HG03139 (cell line): ENCODE measurements around the gene RAVER2.
"Not testable (repeated sequence)": the region's sequence is repeated elsewhere in the genome, so short reads cannot be mapped to it uniquely, and the experiment has no call there.

Experiments
- ATAC-seq: cut with Tn5 transposase; IDR thresholded peaks from one replicate; pipeline ENCODE4 v1.9.1; 2021; ENCODE audit not compliant: unreplicated experiment

Gene RAVER2

DNA sequence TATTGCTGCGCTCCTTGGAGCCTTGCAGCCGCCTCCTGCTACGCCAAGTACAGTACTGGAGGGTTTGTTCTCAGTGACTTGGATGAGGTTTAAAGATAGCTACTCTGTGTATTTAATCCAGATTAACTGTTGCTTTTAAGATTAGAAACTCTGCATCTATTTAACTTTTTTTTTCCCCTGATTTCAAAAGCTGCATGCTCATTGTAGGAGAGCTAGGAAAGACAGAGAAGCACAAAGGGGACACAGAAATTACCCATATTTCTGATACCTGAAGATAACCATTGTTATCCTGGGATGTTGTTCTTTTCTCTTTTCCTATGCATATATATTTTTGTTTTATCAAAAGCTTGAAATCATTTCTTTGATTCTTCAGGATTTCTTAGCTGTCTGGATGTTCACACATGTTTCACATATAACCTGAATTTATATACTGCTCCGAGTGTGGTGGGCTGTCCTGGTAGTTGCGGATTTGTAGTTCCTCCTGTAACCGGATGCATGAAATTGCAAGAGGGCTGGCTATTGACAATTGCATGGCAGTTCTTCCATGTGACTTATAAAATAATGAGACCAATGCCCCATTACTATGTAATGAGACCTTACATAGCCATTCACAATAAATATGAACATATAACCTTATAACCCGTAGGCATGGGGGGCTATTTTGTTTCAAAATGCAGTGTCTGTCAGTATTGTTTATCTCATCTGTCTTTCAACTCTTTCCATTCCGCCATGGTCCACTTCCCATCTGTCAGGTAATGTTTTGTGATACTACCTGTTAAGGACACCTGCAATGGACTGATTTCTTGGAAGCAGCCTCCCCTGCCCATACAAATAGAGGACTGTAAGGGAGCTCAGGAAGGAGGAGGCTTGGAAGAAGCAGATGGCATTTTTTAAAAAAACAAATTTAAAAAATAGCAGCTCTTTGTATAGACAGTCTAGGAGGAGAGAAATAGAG lies 1.4 kb downstream of the RAVER2 start:
- ATAC-seq, result no peak

DNA sequence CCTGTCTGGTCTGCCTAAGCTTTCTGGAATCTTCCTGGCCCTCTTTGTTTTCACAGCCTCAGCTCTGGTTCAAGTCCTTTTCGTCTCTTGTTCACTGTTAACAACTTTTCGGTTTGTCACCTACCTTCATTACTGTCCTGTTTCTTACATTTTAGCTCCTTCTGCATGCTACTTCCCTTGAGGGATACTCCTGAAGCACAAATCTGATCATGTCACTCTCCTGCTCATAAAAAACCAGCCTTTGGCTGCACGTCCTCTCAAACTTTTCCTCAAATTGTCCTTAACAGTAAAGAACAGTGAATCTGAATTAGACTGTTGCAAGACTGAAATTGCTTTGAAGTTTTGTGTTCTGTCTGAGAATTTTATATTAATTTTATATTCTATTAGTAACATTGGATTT lies 3.3 kb downstream of the RAVER2 start:
- ATAC-seq, result no peak

DNA sequence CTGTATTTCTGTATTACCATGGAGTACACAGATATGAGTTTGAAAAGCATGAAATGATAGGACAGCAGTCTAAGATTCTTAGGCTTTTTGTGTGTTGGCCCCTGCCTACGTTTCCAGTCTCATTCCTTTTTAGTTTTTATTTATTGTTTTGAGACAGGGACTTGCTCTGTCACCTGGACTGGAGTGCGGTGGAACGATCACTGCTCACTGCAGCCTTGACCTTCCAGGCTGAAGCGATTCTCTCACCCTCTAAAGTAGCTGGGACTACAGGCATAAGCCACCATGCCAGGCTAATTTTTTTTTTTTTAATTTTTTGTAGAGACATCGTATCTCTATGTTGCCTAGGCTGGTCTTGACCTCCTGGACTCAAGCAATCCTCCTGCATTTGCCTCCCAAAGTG lies 3.8 kb downstream of the RAVER2 start:
- no peak for ATAC-seq

DNA sequence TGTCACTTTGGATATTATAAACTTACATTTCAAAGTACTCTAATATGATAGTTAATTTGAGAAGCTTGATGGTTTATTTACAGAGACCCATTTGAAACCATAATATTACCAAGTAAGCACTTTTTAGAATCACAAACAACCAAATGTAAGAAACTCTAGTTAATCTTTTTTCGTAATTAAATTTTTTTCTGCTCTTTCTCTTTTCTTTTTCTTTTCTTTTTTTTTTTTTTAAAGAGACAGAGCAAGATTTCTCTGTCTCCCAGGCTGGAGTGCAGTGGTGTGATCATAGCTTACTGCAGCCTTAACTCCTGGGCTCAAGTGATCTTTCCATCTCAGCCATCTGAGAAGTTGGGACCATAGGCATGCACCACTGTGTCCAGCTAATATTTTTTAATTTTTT lies 5.2 kb downstream of the RAVER2 start:
- ATAC-seq, result no peak

DNA sequence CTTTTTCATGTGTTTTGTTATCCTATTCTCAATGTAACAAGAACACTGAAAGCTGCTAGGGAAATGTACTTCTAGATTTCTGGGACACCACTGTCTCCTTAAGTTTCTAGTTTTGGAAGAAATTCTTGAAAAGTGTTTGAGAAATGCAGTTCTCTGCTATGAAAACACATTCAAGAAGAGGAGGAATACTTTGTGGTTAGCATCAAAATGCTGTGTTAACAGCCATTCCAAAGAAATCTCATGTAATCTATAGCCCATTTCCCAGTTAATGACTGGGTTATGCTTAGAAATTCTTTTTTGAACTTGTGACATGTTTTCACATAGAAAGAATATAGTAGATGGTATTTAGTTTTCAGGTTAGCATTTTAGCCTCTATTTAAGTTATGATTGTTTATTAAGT lies 6.0 kb downstream of the RAVER2 start:
- ATAC-seq, result no peak

DNA sequence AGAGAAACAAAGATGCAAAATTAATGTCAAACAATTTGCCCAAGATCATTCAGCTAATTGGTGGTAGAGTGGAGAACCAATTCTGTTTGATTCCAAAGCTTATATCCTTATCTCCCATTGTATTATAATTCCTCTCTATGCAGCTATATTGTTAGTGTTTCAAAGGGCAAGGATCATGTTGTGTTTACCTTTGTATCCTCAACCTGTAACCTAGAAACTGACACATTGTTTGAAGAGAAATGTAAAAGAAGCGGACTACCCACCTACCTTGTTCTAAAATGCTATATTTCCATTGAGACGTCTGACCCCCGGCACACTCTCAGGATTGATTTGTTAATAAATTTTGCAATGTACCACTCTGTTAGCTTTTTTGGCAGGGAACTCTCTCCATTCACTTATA lies 9.3 kb downstream of the RAVER2 start:
- ATAC-seq, result no peak

DNA sequence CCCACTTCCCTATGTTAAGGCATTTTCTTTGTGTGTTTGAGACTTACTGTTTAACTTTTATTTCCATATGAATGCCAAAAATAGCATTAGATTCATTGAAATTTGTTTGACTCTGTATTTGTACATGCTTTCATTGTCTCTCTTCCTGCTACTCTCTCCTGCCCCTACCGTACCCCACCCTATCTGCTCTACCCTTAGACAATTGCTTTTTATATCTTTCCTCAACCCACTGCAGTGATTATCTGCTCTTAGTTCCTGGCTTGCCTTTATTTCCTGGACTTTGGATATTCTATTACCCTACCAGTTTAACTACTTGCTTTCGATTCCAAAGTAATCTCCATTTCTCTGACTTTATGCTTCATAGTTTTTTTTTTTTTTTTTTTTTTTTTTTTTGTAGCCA lies 10.5 kb downstream of the RAVER2 start:
- no peak for ATAC-seq

DNA sequence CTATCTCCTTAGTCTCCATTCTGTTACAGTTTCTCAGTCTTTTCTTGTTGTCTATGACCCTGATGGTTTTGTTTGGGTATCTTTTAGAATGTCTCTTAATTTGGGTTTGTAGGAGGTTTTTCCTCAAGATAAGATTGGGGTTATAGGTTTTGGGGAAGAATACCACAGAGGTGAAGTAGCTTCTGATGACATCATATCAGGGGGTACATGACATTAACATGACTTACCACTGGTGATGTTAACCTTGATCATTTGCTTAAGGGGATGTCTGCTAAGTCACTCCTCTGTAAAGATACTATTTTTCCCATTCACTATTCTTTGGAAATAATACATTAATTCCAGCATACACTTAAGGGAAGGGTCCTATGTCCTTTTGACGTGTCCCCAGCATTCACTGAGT lies 11.9 kb downstream of the RAVER2 start:
- no peak for ATAC-seq

DNA sequence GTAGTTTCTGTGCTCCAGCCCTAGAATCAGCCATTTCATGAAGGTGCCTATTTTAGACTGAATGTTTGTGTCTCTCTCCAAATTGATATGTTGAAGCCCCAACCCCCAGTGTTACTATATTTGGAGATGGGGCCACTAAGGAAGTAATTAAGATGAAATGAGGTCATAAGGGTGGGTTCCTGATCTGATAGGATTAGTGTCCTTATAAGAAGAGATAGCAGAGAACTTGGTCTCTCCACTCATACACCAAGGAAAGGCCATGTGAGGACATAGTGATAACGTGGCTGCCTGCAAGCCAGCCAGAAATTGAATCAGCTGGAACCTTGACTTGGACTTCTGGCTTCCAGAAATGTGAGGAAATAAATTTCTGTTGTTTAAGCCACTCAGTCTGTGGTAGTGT lies 12.3 kb downstream of the RAVER2 start:
- ATAC-seq, result no peak

DNA sequence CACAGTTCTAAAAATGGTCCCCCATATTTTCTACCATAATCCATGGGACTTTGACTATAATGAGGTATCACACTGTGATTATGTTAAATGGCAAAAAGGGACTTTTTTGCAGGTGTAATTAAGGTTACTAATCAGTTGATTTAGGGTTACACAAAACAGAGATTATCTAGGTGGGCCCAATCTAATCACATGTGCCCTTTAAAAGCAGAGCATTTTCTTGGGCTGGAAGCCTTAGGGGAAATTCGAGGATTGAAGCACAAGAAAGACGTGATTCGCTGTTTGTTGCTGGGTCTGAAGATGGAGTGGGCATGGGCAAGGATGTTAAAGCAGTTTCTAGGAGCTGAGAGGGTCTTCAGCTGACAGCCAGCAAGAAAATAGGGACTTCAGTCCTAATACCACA lies 13.4 kb downstream of the RAVER2 start:
- no peak for ATAC-seq

DNA sequence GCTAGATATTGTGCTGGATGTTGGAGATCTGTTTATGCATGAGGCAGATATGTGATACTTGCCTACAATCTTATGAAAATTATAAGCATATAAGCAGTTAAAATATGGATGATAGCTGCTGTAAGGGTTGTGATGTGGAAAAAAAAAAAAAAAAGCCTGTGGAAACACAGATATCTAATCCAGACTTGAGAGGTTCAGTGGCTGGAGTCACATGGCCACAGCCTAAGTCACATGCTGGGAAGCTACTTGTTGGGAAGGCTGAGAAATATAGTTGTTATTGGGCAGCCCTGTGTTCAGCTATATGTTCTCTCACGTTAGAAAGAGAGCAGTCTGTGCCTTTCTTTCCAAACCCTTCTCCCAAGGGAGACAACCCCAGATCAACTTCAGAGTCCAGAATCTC lies 15.1 kb downstream of the RAVER2 start:
- ATAC-seq, result no peak

DNA sequence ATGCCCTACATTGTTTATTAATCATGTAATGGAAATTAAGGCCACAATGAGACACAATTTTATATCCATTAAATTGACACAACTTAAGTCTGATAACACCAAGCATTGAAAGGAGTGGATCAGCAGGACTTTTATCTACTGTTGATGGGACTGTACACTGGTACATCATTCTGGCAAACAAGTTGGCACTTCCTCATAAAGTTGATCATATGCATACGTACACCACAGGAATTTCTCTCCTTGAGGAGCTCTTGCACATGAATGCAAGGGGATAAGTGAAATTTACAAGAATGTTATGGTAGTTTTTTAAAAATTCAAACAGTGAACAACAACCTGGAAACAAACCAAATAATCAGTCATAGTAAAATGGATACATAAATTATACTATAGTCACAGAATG lies 20.1 kb downstream of the RAVER2 start:
- no peak for ATAC-seq

DNA sequence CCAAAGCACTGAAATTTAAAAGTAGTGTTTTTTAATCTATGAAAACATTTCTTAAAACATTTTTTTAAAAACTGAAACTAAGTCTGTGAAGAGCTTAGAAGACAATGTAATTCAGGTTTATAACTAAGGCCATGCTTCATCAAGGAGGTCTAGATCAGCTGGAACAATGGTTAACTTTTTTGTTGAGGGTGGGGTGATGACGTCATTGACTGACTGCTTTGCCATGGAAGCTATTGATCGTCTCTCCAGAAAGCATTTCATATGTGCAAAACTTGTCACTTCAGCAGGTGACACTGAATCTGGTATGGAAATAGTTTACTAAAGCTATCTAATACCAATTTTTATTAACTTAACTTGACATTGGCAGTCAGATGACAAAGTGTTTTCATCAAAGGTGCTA lies 21.0 kb downstream of the RAVER2 start:
- no peak for ATAC-seq

DNA sequence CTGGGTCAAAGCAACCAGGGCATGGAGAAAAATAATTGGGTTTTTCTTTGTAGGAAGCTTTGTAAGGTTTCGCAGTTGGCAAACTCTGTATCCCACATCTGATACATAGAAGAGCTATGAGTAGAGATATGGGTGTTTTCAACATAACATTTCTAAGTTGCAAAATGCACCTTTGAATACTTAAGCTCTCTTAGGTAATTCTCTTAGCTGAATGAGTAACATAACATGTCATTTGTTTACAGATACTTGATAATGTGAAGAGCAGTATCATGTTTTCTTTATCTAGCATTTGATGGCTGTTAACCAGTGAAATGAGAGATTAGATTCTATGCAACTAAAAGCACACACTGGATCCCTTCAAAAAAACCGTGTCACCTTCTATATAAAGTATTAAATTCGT lies 21.6 kb downstream of the RAVER2 start:
- ATAC-seq, result no peak

DNA sequence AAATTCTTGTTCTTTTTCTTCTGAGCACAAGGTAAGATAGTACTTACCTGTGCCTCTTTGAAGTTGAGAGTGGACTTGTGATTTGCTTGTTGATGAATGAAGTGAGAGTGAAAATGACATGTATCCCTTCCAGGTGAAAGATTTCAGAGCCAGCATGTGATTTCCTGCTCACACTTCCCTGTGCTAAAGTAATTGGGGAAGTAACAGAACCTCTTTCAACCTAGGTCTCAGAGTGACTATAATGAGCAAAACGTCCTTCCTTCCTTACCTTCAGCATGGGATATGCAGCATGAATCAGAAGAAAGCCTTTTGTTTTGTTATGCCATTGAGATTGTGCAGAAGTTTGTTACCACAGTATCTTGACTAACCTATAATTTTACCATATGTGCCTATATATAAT lies 24.6 kb downstream of the RAVER2 start:
- no peak for ATAC-seq

DNA sequence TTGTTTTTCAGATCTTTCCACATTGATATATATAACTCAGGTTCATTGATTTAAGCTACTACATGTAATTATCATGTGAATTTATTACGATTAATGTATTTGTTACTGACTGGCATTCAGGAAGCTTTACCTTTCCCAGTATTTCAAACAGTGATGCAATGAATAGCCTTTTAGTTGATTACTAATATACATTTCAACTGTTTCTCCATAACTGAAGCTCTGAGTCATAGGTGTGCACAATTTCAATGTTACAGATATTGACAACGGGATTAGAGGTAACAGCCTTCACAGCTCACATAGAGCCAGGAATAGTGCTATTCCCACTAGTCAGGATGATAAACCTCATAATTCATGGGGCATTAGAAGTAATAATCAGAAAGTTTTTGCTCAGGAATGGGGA lies 25.1 kb downstream of the RAVER2 start:
- no peak for ATAC-seq

DNA sequence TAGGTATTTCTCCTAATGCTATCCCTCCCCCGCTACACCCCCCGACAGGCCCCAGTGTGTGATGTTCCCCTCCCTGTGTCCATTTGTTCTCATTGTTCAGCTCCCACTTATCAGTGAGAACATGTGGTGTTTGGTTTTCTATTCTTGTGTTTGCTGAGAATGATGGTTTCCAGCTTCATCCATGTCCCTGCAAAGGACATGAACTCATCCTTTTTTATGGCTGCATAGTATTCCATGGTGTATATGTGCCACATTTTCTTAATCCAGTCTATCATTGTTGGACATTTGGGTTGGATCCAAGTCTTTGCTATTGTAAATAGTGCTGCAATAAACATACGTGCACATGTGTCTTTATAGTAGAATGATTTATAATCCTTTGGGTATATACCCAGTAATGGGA lies 28.4 kb downstream of the RAVER2 start:
- not testable (repeated sequence) for ATAC-seq

DNA sequence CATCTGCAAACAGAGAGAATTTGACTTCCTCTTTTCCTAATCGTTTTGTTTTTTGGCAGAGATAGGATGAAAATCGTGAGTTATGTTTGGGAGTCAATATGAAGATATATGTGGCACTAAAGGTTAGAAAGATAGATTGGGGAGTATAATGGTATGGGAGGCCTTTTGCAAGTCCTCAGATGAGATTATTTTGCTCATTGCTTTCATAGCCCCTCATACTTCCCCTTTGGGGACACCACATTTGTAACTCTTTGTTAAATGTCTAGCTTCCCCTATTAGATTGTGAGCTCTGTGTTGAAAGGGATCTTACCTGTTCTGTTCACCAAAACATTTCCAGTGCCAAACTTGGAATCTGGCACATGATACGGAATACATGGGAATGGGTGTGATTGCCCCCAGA lies 30.2 kb downstream of the RAVER2 start:
- no peak for ATAC-seq

DNA sequence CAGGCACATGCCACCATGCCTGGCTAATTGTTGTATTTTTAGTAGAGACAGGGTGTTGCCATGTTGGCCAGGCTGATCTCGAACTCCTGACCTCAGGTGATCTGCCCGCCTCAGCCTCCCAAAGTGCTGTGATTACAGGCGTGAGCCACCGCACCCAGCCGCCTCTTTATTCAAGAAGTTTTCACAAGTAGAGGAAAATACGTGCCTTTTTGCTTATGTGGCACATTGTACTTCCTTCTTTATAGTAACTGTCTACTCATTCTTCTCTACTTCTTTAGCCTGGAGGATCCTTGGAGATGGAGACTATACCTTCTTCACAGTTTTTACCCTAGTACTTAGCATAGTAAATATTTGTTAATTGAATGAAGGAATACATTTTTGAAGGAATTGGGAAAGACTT lies 37.2 kb downstream of the RAVER2 start:
- ATAC-seq, result not testable (repeated sequence)

DNA sequence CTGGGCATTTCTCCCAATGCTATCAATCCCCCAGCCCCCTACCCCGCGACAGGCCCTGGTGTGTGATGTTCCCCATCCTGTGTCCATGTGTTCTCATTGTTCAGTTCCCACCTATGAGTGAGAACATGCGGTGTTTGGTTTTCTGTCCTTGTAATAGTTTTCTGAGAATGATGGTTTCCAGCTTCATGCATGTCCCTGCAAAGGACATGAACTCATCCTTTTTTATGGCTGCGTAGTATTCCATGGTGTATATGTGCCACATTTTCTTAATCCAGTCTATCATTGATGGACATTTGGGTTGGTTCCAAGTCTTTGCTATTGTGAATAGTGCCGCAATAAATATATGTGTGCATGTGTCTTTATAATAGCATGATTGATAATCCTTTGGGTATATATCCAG lies 38.0 kb downstream of the RAVER2 start:
- ATAC-seq, result not testable (repeated sequence)

DNA sequence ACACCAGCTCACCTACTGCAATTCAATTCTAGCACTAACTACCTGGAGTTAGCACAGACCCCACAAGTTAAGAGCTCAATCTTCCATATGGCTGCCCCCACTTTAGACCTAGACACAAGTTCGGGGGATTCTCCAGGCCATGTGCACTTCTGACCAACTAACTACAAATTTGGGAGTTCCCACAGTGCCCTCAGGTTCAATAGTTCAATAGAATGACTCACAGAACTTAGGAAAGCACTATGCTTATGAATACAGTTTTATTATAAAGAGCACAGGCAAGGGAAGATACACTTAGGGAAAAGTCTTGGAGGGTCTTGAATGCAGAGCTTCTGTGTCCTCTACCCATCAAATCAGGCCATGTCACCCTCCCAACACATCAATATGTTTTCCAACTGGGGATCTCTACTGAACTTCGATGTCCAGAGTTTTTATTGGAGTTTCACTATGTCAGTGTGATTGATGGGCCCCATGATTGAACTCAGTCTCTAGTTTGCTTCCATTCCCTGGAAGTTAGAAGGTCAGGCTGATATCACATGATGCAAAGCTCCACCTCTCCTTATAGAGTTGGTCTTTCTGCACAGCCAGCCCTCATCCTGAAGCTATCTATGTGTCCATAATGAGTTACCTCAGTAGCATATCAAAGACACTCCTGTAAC lies 46.1 kb downstream of the RAVER2 start:
- no peak for ATAC-seq

DNA sequence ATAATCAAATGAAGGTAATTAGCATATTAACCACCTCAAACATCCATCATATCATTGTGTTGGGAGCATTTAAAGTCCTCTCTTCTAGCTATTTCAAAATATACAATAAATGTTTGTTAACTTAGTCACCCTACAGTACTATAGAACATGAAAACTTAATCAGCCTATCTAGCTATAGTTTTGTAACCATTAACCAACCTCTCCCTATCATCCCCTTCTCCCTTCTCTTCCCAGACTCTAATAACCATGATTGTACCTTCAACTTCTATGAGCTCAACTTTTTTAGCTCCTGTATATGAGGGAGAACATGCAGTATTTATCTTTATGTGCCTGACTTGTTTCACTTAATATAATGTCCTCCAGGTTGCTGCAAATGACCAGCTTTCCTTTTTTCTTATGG lies 54.0 kb downstream of the RAVER2 start:
- ATAC-seq, result no peak
